ENCODE data around the gene ADAM33.

GRCh38 chr20:3699037-3699436 is 17.2 kb upstream of the ADAM33 start:
- TF ChIP-seq, protein P1, sequence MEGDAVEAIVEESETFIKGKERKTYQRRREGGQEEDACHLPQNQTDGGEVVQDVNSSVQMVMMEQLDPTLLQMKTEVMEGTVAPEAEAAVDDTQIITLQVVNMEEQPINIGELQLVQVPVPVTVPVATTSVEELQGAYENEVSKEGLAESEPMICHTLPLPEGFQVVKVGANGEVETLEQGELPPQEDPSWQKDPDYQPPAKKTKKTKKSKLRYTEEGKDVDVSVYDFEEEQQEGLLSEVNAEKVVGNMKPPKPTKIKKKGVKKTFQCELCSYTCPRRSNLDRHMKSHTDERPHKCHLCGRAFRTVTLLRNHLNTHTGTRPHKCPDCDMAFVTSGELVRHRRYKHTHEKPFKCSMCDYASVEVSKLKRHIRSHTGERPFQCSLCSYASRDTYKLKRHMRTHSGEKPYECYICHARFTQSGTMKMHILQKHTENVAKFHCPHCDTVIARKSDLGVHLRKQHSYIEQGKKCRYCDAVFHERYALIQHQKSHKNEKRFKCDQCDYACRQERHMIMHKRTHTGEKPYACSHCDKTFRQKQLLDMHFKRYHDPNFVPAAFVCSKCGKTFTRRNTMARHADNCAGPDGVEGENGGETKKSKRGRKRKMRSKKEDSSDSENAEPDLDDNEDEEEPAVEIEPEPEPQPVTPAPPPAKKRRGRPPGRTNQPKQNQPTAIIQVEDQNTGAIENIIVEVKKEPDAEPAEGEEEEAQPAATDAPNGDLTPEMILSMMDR (IDR thresholded peaks at IDR 0.05), result no peak
- no peak for TF ChIP-seq POLR2A (IDR thresholded peaks at IDR 0.05)
- no peak for TF ChIP-seq EP300 (IDR thresholded peaks at IDR 0.05; ENCODE audit: low read depth)

All from transverse colon (tissue), 3 donors.